Suppressor macrophage (primary cell): ENCODE measurements around the gene TAF3.
A peak's percentile ranks its signal among the peaks of the same experiment; 100 is the strongest.
"Not testable (repeated sequence)": the region's sequence is repeated elsewhere in the genome, so short reads cannot be mapped to it uniquely, and the experiment has no call there.

Source experiments
- DNase-seq, 4 experiments: peaks; one replicate each; pipeline ENCODE4 v3.0.0-alpha.2; 2020 to 2022

Gene TAF3

DNA sequence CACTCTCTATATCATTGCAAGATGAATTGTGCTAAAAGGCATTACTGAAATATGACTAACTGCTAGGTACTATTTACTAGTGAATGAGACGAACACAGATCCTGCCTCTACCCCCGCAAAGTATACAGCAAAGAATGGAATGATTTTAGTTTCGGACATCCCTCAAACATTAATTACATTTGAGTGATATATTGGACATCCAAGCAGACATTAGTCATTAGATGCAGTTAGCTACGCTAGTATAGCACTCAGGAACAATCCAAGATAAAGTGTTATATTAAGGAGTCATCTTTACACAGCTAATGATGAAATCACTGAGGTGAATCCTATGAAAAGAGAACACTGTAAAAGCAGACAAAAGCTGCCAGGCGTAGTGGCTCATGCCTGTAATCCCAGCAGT lies 7.3 kb upstream of the TAF3 start:
- DNase-seq, result no peak

- not testable (repeated sequence) for DNase-seq
Measured at GRCh38 chr10:7811743-7812142, 6.6 kb upstream of the TAF3 start.

DNA sequence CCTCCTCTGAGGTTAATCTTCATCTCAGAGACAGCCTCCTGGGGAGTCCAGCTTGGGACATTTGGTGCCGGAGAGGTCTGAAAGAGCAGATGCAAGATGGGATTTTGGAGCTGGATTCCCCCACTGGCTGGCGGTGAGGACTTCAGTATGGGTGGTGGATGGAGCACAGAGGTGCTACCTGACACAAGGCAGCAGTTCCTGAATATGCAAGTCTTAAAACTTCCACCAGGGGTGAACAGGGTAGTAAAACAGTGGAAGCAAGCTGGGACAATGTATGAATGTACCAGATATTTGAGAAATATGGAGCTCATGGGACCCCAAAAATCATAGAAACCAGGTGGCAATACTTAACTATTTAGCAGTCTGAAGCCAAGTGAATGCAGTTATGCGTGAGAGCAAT lies 4.8 kb upstream of the TAF3 start:
- DNase-seq, result no peak

DNA sequence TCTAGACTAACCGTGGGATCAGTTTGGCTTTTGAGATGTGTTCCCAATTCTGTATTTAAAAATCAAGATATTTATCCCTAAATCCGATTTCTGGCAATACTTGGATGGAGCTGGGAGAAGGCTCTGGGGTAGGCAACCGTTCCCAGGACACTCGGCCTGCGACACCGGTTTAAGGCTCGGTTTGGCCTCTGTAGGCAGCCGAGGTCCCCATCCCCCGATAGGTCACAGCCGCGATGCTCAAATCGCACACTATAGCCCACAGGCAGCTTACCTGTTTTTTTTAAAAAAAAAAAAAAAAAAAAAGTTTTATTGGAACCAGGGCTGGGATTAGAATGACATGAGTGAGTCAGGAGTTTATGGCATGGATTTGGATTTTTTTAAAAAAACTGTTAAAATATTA lies 729 bp upstream of the TAF3 start:
- no peak for DNase-seq

GRCh38 chr10:7817984-7818294 lies 366 bp upstream of the TAF3 start:
- DNase-seq, result no peak

DNA sequence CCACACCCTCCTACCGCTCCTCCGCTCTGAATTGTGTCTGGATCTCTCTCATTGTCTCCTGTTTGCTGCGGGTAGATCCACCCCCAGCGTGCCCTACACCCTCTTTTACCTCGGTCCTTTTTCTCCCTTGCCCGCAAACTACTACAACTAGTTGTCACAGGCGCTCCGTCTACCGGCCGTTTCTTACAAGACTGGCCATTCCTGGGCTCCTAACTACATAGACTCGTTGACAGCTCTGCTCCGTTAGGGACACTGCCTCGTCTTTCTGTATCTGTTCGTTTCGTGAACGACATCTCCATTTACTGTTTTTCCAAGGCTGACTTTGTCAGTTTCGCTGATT lies 786 bp downstream of the TAF3 start:
- DNase-seq, result peak; percentile 53 to 63 (median 59)

DNA sequence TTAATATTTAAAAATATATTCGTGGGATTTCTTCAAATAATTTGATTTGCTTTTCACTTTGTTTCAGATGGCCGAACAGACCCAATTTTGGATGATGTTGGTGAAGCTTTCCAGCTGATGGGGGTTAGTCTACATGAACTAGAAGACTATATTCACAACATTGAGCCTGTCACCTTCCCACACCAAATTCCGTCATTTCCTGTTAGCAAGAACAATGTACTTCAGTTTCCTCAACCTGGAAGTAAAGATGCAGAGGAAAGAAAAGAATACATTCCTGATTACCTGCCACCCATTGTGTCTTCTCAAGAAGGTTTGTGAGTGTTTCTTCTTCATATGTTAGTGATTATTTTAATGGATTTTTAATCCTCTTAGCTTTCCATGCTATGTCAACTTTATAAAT lies 5.9 kb downstream of the TAF3 start:
- no peak for DNase-seq

- no peak for DNase-seq
Measured at GRCh38 chr10:7826971-7827370, 8.7 kb downstream of the TAF3 start.

GRCh38 chr10:7829289-7829834 lies 11.1 kb downstream of the TAF3 start:
- DNase-seq, result no peak

DNA sequence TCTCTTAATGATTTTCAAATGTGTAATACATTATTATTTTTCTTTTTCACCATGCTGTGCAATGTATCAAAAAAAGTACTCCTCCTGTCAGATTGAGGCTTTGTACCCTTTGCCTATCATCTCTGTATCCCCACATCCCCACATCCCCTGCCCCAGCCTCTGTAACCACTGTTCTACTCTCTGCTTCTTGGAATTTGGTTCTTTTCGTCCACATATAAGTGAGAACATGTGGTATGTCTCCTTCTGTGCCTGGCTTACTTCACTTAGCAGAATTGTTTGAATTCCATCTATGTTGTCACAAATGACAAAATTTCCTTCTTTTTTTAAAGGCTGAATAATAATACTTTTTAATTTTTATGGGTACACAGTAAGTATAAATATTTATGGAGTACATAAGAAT lies 13.8 kb downstream of the TAF3 start:
- DNase-seq, result no peak

DNA sequence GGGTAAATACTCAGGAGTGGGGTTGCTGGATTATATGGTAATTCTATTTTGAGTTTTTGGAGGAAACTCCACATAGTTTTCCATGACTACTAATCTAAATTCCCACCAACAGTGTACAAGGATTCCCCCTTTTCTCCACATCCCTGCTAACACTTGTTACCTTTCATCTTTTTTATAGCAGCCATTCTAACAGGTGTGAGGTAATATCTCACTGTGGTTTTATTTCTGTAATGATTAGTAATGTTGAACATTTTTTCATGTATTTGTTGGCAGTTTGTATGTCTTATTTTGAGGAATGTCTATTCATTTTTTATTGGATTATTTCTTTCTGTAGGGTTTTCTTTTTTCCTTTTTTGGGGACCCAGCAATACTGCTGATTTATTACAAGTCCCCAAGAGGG lies 14.9 kb downstream of the TAF3 start:
- no peak for DNase-seq

DNA sequence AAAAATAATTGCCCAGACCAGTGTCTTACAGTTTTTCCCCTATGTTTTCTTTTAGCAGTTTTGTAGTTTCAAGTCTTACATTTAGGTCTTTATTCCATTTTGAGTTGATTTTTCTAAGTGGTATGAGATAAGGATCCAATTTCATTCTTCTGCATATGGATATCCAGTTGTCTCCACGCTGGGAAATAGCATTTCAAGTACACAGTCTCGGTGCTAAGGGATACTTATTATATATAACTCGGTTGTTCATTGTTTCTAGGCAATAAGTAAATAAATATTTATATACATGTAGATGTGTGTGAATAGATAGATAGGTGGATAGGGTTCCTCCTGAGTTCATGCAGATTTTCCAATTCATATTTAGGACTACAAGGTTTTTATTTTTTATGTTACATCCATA lies 16.0 kb downstream of the TAF3 start:
- DNase-seq, result no peak

DNA sequence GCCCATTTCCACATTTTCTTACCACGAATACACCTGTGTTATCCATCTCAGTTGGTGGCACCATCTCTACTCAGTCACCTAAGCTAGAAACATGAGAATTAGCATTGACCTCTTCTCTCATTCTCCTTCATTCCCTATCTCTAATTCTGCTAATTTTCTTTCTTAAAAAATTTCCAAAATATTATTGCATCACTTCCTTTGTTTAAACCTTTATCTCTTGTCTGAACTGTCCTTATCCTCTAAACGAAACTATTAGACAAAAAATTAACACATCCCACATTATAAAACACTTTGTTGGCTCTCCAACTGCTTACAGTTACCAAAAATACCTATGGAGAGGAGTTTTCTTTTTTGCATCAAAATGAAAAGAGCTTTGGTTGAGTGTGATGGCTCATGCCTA lies 18.3 kb downstream of the TAF3 start:
- DNase-seq, result no peak

- DNase-seq, result no peak
Measured at GRCh38 chr10:7846591-7846990, 28.3 kb downstream of the TAF3 start.

- DNase-seq, result peak; percentile 45 to 77 (median 66)
Measured at GRCh38 chr10:7853226-7853842, 35.0 kb downstream of the TAF3 start.

DNA sequence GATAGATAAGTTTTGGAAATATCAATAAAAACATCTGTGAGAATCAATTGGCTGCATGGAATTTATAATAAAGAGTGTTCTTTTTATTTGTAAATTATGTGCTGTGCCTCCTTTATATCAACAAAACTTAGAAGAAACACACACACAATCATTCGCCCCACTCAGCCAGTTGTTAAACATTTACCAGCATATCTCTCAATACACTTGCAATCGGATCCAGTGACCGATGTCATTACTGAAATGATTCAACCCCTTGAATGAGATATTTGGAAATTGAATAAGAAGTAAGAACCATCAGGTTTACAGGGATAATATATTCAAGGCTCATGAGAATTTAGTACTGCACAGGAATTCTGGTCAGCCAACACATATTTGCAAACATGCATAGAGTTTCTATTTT lies 35.6 kb downstream of the TAF3 start:
- DNase-seq, result no peak

- no peak for DNase-seq
Measured at GRCh38 chr10:7855205-7855604, 36.9 kb downstream of the TAF3 start.

- DNase-seq, result no peak
Measured at GRCh38 chr10:7856678-7857077, 38.4 kb downstream of the TAF3 start.

DNA sequence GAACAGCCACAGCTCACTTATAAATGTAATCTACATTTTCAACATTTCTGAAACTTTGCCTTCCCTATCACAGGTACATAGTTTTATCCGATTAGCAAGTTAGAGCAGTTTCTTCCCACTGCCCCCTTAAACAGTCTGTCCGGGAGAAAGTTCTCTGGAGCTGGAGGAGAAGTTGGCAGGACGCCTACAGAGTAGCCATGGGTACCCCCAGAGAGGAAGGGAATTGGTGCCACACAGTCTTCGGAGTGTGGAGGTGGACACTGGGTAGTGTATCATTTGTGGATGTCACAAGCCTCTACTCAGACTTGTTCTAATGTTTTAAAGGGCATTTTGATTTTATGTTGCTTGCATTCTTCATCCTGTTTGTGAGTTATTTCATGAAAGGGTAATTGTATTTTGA lies 39.0 kb downstream of the TAF3 start:
- peak; percentile 11 to 45 (median 38) for DNase-seq

GRCh38 chr10:7861509-7862120 lies 43.3 kb downstream of the TAF3 start:
- DNase-seq, result no peak

DNA sequence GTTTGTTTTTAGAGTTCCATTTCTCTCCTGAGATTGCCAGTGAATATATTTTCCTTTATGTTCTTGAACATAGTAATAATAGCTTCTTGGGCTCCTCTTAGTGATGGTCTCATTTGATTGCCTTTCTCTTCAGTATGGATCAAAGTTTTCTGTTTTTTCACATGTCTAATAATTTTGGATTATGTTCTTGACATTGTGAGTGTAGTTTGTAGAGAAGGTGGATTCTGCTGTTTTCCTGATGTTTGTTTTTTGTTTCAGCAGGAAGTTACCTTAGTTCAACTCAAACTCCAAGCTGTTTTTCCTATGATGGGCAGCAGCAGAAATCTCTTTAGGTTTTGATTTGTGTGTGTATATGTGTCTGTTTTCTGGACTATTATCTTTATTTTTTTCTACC lies 43.8 kb downstream of the TAF3 start:
- no peak for DNase-seq

DNA sequence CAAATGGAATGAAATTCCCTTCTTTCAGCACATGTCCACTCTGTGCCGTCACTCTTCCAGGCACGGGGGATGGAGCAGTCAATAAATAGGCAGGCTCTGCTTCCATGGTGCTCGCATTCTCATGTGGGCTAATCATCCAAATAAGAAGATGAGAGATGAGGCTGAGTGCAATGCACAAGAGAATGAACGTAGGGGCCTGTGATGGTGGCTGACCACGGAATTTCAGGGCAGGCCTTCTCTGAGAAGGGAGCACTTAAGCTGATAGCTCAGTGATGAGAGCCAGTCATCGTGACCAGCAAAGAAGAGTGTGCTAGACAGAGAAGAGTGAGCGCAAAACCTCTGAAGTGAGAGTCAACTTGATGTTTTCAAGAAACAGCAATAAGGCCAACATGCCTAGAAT lies 47.9 kb downstream of the TAF3 start:
- no peak for DNase-seq

- peak; percentile 10 to 68 (median 34) for DNase-seq
Measured at GRCh38 chr10:7872041-7872442, 53.7 kb downstream of the TAF3 start.

DNA sequence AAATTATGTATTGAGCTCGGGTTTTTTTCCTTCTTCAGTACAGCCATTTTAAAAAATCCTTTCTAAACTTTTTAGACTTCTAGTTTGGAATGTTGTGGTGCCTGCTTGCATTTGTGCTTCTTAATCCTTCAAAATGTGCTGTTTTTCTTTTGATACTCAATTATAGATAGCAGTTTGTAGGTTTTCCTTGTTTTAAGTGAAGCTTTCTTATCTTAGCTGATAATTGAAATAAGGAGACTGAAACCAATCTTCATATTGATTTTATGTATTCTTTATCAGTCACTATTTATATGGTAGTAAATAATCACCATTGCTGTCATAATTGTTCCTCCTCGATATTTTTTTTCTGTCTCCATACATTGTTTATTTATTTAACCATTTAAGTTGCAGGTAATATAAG lies 56.6 kb downstream of the TAF3 start:
- no peak for DNase-seq

DNA sequence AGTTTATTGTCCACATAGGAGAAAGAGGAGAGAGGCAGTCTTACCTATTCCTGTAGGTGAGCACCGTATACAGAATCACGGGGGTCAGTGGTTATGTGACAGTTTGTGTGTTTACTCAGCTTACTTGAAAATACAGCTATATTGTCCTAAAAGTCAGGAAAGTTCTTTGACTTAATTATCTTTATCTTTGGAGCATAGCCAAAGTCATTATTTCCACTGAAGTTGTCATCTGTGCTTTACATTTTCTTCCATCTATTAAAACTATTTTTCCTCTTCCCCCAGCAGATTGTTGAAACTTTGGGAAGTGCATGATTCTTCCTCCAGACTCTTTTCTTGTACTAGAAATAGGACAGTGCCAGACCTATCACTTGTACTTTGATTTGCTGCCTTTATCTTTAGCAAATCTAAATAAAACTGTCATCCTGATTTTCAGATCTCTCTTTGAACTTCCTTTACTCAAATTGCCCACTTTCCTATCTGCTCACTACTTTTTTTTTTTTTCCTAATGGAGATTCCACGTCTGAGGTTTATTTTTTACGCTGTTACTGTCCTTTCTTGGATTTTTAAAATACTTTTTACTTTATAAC lies 58.3 kb downstream of the TAF3 start:
- DNase-seq, result no peak
